ENCODE measurements around the gene FGF8.

Gene FGF8

GRCh38 chr10:101724446-101724845 lies 51.5 kb downstream of the FGF8 start:
- DNase-seq: no peak

GRCh38 chr10:101723176-101723575 lies 52.7 kb downstream of the FGF8 start:
- DNase-seq: no peak

GRCh38 chr10:101721806-101722205 lies 54.1 kb downstream of the FGF8 start:
- no peak for DNase-seq

DNA sequence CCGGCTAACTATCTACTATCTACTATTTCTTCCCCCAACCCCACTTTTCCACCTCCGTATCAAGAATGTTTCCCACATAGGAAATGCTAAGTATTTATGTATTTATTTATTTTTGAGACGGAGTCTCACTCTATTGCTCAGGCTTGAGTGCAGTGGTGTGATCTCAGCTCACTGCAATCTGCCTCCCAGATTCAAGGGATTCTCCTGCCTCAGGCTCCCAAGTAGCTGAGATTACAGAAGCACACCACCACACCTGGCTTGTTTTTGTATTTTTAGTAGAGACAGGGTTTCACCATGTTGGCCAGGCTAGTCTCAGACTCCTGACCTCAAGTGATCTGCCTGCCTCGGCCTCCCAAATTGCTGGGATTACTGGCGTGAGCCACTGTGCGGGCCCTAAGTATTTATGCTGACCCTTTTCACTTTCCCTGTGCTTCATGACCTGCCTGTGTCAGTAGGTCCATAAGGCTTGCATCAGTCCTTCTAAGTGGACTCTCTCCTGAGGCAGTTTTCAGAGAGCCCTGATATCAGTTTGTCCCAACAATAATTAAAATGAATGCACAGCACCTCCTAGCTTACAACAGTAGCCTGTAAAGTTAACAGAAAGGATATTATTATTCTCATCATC lies 55.2 kb downstream of the FGF8 start:
- DNase-seq: no peak
